HCT116 (cell line): ENCODE measurements around the gene STBD1. TPM values are rescaled to one million over a fixed set of nuclear protein-coding genes. Genes with fewer than 3 reads are reported as not detected.
"Not testable (repeated sequence)": the region's sequence is repeated elsewhere in the genome, so short reads cannot be mapped to it uniquely, and the experiment has no call there.

Experiments used
- ATAC-seq: fragments of 200-7000 bp; cut with Tn5 transposase; 2 replicates; pipeline ENCODE4 v1.9.1; 2020; ENCODE audit warnings: mild to moderate bottlenecking, moderate library complexity
- BruUV-seq: library from RNA; stranded (reverse); fragments of 400-500 nt; replicated peaks from 2 replicates; lab custom pipeline; 2021; lab: Mats Ljungman, UMichigan
- CTCF ChIA-PET: fragments of 300-600 bp; sonication (Branson Sonifier 250); formaldehyde crosslinking; loops from one replicate; lab custom pipeline; 2021; ENCODE audit warnings: antibody characterized with exemption; lab: Charles Lee
- POLR2A ChIA-PET: fragments of 300-600, 350-600 bp; sonication (Branson Sonifier 250); formaldehyde crosslinking; loops from one replicate; lab custom pipeline; 2021; ENCODE audit warnings: antibody characterized with exemption; lab: Charles Lee
- RAD21 ChIA-PET, 2 experiments: fragments of 300-600 bp; sonication (Branson Sonifier 250); formaldehyde crosslinking; loops; one replicate each; lab custom pipeline; 2023; ENCODE audit warnings: low total read pairs in 2 of 2; ENCODE audit not compliant: uncharacterized antibody in 2 of 2, unreplicated experiment in 2 of 2, low non-redundant PET in 1 of 2; lab: Charles Lee
- DNase-seq: peaks from one replicate; pipeline ENCODE4 v3.0.0-alpha.2; 2010; ENCODE audit warnings: low read depth, low spot score
- H2AFZ ChIP-seq: fragments of 200-600 bp; shearing (Covaris generic), sonication (generic); 2 replicates; pipeline ENCODE4 v1.6.1; 2017; ENCODE audit warnings: low read depth, mixed run types, mixed read lengths, antibody characterized with exemption, low read length; ENCODE audit not compliant: poor library complexity, severe bottlenecking
- H3K27ac ChIP-seq: 2 replicates; pipeline ENCODE4 v1.5.1; 2012; ENCODE audit warnings: low read depth, low read length
- H3K27me3 ChIP-seq: fragments of 200-600 bp; sonication (generic); 2 replicates; pipeline ENCODE4 v1.6.1; 2016; ENCODE audit warnings: mixed run types, low read length, mixed read lengths; ENCODE audit not compliant: insufficient read depth
- H3K36me3 ChIP-seq, 2 experiments: fragments of 200-500 bp in 1 of 2; fragments of 200-600 bp in 1 of 2; sonication (Bioruptor generic) in 1 of 2; sonication (generic) in 1 of 2; 2 replicates each; pipeline versions ENCODE4 v1.5.1 to v1.6.1; 2014 to 2016; ENCODE audit warnings: low read length in 2 of 2, inconsistent platforms in 1 of 2, mixed read lengths in 1 of 2, mixed run types in 1 of 2; ENCODE audit not compliant: insufficient read depth in 2 of 2, control insufficient read depth in 1 of 2
- H3K4me1 ChIP-seq, 2 experiments: fragments of 200-600 bp in 1 of 2; sonication (generic) in 1 of 2; 2 replicates each; pipeline versions ENCODE4 v1.5.1 to v1.6.1; 2012 to 2017; ENCODE audit warnings: low read length in 2 of 2, inconsistent platforms in 1 of 2, mild to moderate bottlenecking in 1 of 2, mixed read lengths in 1 of 2, mixed run types in 1 of 2, moderate library complexity in 1 of 2; ENCODE audit not compliant: insufficient read depth in 2 of 2, control insufficient read depth in 1 of 2
- H3K4me2 ChIP-seq: fragments of 200-600 bp; sonication (generic); 2 replicates; pipeline ENCODE4 v1.6.1; 2017; ENCODE audit warnings: mixed run types, low read length, mixed read lengths
- H3K4me3 ChIP-seq, 2 experiments: fragments of 200-600 bp in 1 of 2; sonication (generic) in 1 of 2; replicated peaks in 1 of 2; 2 replicates each; pipeline ENCODE4 v1.5.1; 2011 to 2016; ENCODE audit warnings: low read length in 2 of 2, control low read depth in 1 of 2, low read depth in 1 of 2, mild to moderate bottlenecking in 1 of 2, mixed read lengths in 1 of 2, mixed run types in 1 of 2
- H3K79me2 ChIP-seq: fragments of 200-600 bp; sonication (generic); 2 replicates; pipeline ENCODE4 v1.6.1; 2017; ENCODE audit warnings: mild to moderate bottlenecking, mixed run types, low read length, moderate library complexity, mixed read lengths; ENCODE audit not compliant: insufficient read depth
- H3K9ac ChIP-seq: fragments of 200-600 bp; sonication (generic); 2 replicates; pipeline ENCODE4 v1.6.1; 2016; ENCODE audit warnings: low read length, mixed read lengths
- H3K9me2 ChIP-seq: fragments of 200-600 bp; sonication (generic), shearing (Covaris generic); 2 replicates; pipeline ENCODE4 v1.6.1; 2017; ENCODE audit warnings: mixed run types, mild to moderate bottlenecking, moderate library complexity; ENCODE audit not compliant: insufficient read depth
- H3K9me3 ChIP-seq, 2 experiments: fragments of 200-500 bp in 1 of 2; fragments of 200-600 bp in 1 of 2; sonication (Bioruptor generic) in 1 of 2; sonication (generic) in 1 of 2; 2 replicates each; pipeline ENCODE4 v1.6.1; 2014 to 2017; ENCODE audit warnings: low read length in 2 of 2, mixed read lengths in 2 of 2, inconsistent platforms in 1 of 2, low read depth in 1 of 2, mild to moderate bottlenecking in 1 of 2, mixed run types in 1 of 2, moderate library complexity in 1 of 2; ENCODE audit not compliant: control insufficient read depth in 1 of 2, insufficient read depth in 1 of 2
- H4K20me1 ChIP-seq: fragments of 200-600 bp; sonication (generic), shearing (Covaris generic); 2 replicates; pipeline ENCODE4 v1.6.1; 2017; ENCODE audit warnings: mixed run types, mild to moderate bottlenecking, moderate library complexity; ENCODE audit not compliant: insufficient read depth
- CEBPB ChIP-seq: IDR thresholded peaks from 2 replicates; pipeline ENCODE4 v1.6.1; 2012; ENCODE audit warnings: low read depth
- ELF1 ChIP-seq: IDR thresholded peaks from 2 replicates; pipeline ENCODE4 v1.6.1; 2012; ENCODE audit warnings: low read depth, borderline replicate concordance
- POLR2A ChIP-seq: IDR thresholded peaks from 2 replicates; pipeline ENCODE4 v1.7.0; 2011; ENCODE audit warnings: borderline replicate concordance; ENCODE audit not compliant: insufficient read depth, insufficient read length; ENCODE audit errors: extremely low read depth
- SIN3A ChIP-seq: IDR thresholded peaks from 2 replicates; pipeline ENCODE4 v1.6.1; 2012; ENCODE audit warnings: low read depth
- intact Hi-C: fragments of 100-400 bp; cut with micrococcal nuclease; formaldehyde crosslinking; loops from 2 replicates; pipeline ENCODE4 v1.10.0; 2022
- total RNA-seq: library from RNA; stranded (reverse); gene quantifications from one replicate; pipeline ENCODE4 v1.2.1, GENCODE V29; 2021; ENCODE audit not compliant: unreplicated experiment
- TF ChIP-seq, protein P1 (sequence below): IDR thresholded peaks from 2 replicates; pipeline ENCODE4 v1.6.1; 2012

The STBD1 gene
- total RNA-seq, 1 experiment from 2014 or later = 5.6 TPM

DNA sequence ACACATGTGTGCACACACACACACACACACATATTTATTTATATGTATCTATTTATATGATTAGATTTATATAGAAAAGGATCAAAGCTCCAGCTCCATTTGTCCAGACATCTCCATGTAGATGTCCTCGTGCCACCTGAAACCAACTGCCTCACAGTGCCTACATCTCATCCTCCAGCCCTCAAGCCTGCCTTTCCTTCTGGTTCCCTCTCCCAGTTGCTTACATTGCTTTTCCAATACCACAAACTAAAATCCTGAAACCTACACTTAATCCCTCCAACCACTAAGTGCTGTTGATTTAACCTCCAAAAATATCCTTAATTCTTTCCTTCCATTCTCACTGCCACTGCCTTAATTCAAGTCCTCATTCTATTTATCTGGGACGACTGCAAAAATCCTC, 51.4 kb downstream of the STBD1 start:
- no peaks in the 10 kb centered on the region for H3K79me2 ChIP-seq
- RAD21 ChIA-PET = no interaction called here
- BruUV-seq = no TSS peak
- no peak overlapping the region for H2AFZ ChIP-seq
- POLR2A ChIA-PET = no interaction called here
- TF ChIP-seq SIN3A (no peak), POLR2A (no peak), ELF1 (no peak), CEBPB (no peak)
- TF ChIP-seq, protein P1, sequence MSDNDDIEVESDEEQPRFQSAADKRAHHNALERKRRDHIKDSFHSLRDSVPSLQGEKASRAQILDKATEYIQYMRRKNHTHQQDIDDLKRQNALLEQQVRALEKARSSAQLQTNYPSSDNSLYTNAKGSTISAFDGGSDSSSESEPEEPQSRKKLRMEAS = no peak
- no peak for ATAC-seq
- no peak overlapping the region for H3K27ac ChIP-seq
- no peak overlapping the region for H3K9ac ChIP-seq
- no peaks in the 10 kb centered on the region for H3K27me3 ChIP-seq
- no peaks in the 10 kb centered on the region for H3K9me2 ChIP-seq
- H3K4me3 ChIP-seq = no peak overlapping the region
- CTCF ChIA-PET = no interaction called here
- H3K4me1 ChIP-seq = no peaks in the 10 kb centered on the region
- no peak for DNase-seq
- H3K9me3 ChIP-seq = no peaks in the 10 kb centered on the region; a peak in 1 of 4 replicates
- intact Hi-C loops = no loop called here
- no peak overlapping the region for H3K4me2 ChIP-seq
- H3K36me3 ChIP-seq = no peaks in the 10 kb centered on the region
- no peaks in the 10 kb centered on the region for H4K20me1 ChIP-seq

DNA sequence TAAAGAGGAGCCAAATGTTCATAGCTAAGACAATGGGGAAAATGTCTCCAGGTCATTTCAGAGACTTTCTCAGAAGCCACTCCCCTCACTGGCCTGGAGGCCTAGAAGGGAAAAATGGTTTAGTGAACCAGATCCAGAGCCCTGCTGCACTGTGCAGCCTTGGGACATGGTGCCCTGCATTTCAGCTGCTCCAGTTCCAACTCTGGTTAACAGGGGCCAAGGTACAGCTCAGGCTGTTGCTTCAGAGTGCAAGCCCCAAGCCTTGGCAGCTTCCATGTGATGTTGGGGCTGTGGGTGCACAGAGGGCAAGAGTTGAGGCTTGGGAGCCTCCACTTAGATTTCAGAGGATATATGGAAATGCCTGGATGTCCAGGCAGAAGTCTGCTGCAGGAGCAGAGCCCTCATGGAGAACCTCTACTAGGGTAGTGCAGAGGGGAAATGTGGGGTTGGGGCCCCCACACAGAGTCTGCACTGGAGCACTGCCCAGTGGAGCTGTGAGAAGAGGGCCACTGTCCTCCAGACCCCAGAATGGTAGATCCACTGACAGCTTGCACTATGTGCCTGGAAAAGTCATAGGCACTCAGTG, 53.4 kb downstream of the STBD1 start:
- H3K4me2 ChIP-seq, H3K9me3 ChIP-seq, H3K9me2 ChIP-seq, DNase-seq, H3K27me3 ChIP-seq, H3K4me3 ChIP-seq, H4K20me1 ChIP-seq, H2AFZ ChIP-seq, H3K79me2 ChIP-seq, H3K4me1 ChIP-seq, BruUV-seq, POLR2A ChIA-PET, H3K27ac ChIP-seq, H3K9ac ChIP-seq, H3K36me3 ChIP-seq, CTCF ChIA-PET, RAD21 ChIA-PET, ATAC-seq, intact Hi-C loops: not testable (repeated sequence)

Other genes starting within 250 kb of the STBD1 start
- not detected for gene ART3, start 232.0 kb upstream of the STBD1 start, total RNA-seq
- gene NUP54, start 158.3 kb upstream of the STBD1 start, total RNA-seq = 53.9 TPM
- gene SCARB2, start 92.9 kb upstream of the STBD1 start, total RNA-seq = 51.3 TPM
- 0.91 TPM for gene FAM47E, start 55.0 kb upstream of the STBD1 start, total RNA-seq
- not detected for gene CCDC158, start 114.4 kb downstream of the STBD1 start, total RNA-seq
- gene SHROOM3, start 128.5 kb downstream of the STBD1 start, total RNA-seq = 22.5 TPM